ENCODE results near the gene EN1. TPM values are rescaled to one million over a fixed set of nuclear protein-coding genes. Genes with fewer than 3 reads are reported as not detected.

The EN1 gene
- total RNA-seq, 1 donor from 2014 or later, result not detected

GRCh38 chr2:118830118-118830517, 17.3 kb downstream of the EN1 start:
- intact Hi-C loops (cut with micrococcal nuclease), result no loop called here

GRCh38 chr2:118826093-118826492, 21.4 kb downstream of the EN1 start:
- intact Hi-C loops (cut with micrococcal nuclease), result no loop called here

- intact Hi-C loops (cut with micrococcal nuclease), result no loop called here
Measured at GRCh38 chr2:118823633-118824032, 23.8 kb downstream of the EN1 start.

GRCh38 chr2:118822572-118822971, 24.9 kb downstream of the EN1 start:
- intact Hi-C loops (cut with micrococcal nuclease), result no loop called here

- intact Hi-C loops (cut with micrococcal nuclease), result no loop called here
Measured at GRCh38 chr2:118822015-118822414, 25.4 kb downstream of the EN1 start.

GRCh38 chr2:118817469-118817868, 30.0 kb downstream of the EN1 start:
- intact Hi-C loops (cut with micrococcal nuclease), result no loop called here

- intact Hi-C loops (cut with micrococcal nuclease), result no loop called here
Measured at GRCh38 chr2:118816669-118817068, 30.8 kb downstream of the EN1 start.

GRCh38 chr2:118815731-118816130, 31.7 kb downstream of the EN1 start:
- intact Hi-C loops (cut with micrococcal nuclease), result no loop called here

GRCh38 chr2:118815314-118815713, 32.1 kb downstream of the EN1 start:
- intact Hi-C loops (cut with micrococcal nuclease), result no loop called here

GRCh38 chr2:118814368-118814767, 33.1 kb downstream of the EN1 start:
- intact Hi-C loops (cut with micrococcal nuclease), result no loop called here

- intact Hi-C loops (cut with micrococcal nuclease), result no loop called here
Measured at GRCh38 chr2:118813601-118814339, 33.7 kb downstream of the EN1 start.

- intact Hi-C loops (cut with micrococcal nuclease), result no loop called here
Measured at GRCh38 chr2:118813111-118813510, 34.3 kb downstream of the EN1 start.

GRCh38 chr2:118812552-118812951, 34.9 kb downstream of the EN1 start:
- intact Hi-C loops (cut with micrococcal nuclease), result no loop called here

GRCh38 chr2:118811514-118812115, 35.8 kb downstream of the EN1 start:
- intact Hi-C loops (cut with micrococcal nuclease), result no loop called here

GRCh38 chr2:118810766-118811165, 36.7 kb downstream of the EN1 start:
- intact Hi-C loops (cut with micrococcal nuclease), result no loop called here

- intact Hi-C loops (cut with micrococcal nuclease), result no loop called here
Measured at GRCh38 chr2:118808429-118808809, 39.0 kb downstream of the EN1 start.

GRCh38 chr2:118807668-118808428, 39.6 kb downstream of the EN1 start:
- intact Hi-C loops (cut with micrococcal nuclease), result no loop called here

- intact Hi-C loops (cut with micrococcal nuclease), result no loop called here
Measured at GRCh38 chr2:118806797-118807667, 40.4 kb downstream of the EN1 start.

- intact Hi-C loops (cut with micrococcal nuclease), result no loop called here
Measured at GRCh38 chr2:118805064-118805690, 42.3 kb downstream of the EN1 start.

GRCh38 chr2:118803012-118803411, 44.4 kb downstream of the EN1 start:
- intact Hi-C loops (cut with micrococcal nuclease), result no loop called here

GRCh38 chr2:118801151-118801550, 46.3 kb downstream of the EN1 start:
- intact Hi-C loops (cut with micrococcal nuclease), result no loop called here
